Panc1 (cell line): Measurements from ENCODE around the gene CFAP221. TPM values are rescaled to one million over a fixed set of nuclear protein-coding genes. Genes with fewer than 3 reads are reported as not detected.

Experiments used
- ATAC-seq: fragments of 200-7000 bp; cut with Tn5 transposase; 2 replicates; pipeline ENCODE4 v1.9.1; 2020; ENCODE audit warnings: mild to moderate bottlenecking, moderate library complexity
- BruUV-seq: library from RNA; stranded (reverse); fragments of 400-500 nt; replicated peaks from 2 replicates; lab custom pipeline; 2021; lab: Mats Ljungman, UMichigan
- CTCF ChIA-PET: fragments of 300-600 bp; sonication (Branson Sonifier 250); formaldehyde crosslinking; loops from one replicate; lab custom pipeline; 2022; ENCODE audit warnings: antibody characterized with exemption; lab: Charles Lee
- POLR2A ChIA-PET: fragments of 300-600 bp; sonication (Branson Sonifier 250); formaldehyde crosslinking; loops from one replicate; lab custom pipeline; 2022; ENCODE audit warnings: antibody characterized with exemption; lab: Charles Lee
- DNase-seq: peaks from one replicate; pipeline ENCODE4 v3.0.0-alpha.2; 2010; ENCODE audit warnings: low read depth, low spot score
- H3K27ac ChIP-seq: 2 replicates; pipeline ENCODE4 v1.5.1; 2011; ENCODE audit warnings: mild to moderate bottlenecking, low read length, inconsistent platforms
- H3K27me3 ChIP-seq: fragments of 200-500 bp; sonication (Bioruptor generic); 2 replicates; pipeline ENCODE4 v1.6.0; 2014; ENCODE audit warnings: low read length, inconsistent platforms; ENCODE audit not compliant: control insufficient read depth, insufficient read depth
- H3K36me3 ChIP-seq: fragments of 200-500 bp; sonication (Bioruptor generic); 2 replicates; pipeline ENCODE4 v1.5.1; 2014; ENCODE audit warnings: inconsistent platforms, mild to moderate bottlenecking, low read length, moderate library complexity; ENCODE audit not compliant: control insufficient read depth, insufficient read depth
- H3K4me1 ChIP-seq: 2 replicates; pipeline ENCODE4 v1.5.1; 2011; ENCODE audit warnings: inconsistent platforms, mild to moderate bottlenecking, low read length, moderate library complexity; ENCODE audit not compliant: control insufficient read depth, insufficient read depth
- H3K4me3 ChIP-seq, 2 experiments: 2 replicates each; pipeline ENCODE4 v1.5.1; 2011 to 2012; ENCODE audit warnings: low read depth in 2 of 2, low read length in 2 of 2, mild to moderate bottlenecking in 2 of 2, inconsistent platforms in 1 of 2, moderate library complexity in 1 of 2
- H3K9me3 ChIP-seq: fragments of 200-500 bp; sonication (Bioruptor generic); 2 replicates; pipeline ENCODE4 v1.5.1; 2014; ENCODE audit warnings: low read depth, mild to moderate bottlenecking, inconsistent platforms, low read length, moderate library complexity; ENCODE audit not compliant: control insufficient read depth, insufficient read depth
- POLR2AphosphoS5 ChIP-seq: IDR thresholded peaks from 2 replicates; pipeline ENCODE4 v1.6.1; 2012; ENCODE audit warnings: mild to moderate bottlenecking, low read depth, low read length, moderate library complexity
- SIN3A ChIP-seq: IDR thresholded peaks from 2 replicates; pipeline ENCODE4 v1.6.1; 2012; ENCODE audit warnings: low read depth, mild to moderate bottlenecking, low read length, moderate library complexity, borderline replicate concordance; ENCODE audit not compliant: insufficient read depth
- TCF7L2 ChIP-seq: IDR thresholded peaks from 2 replicates; pipeline ENCODE4 v1.6.1; 2011; ENCODE audit warnings: mild to moderate bottlenecking, low read depth, low read length, inconsistent platforms
- in situ Hi-C: cut with HindIII; loops from 2 replicates; pipeline ENCODE4 v1.10.0; 2016; ENCODE audit warnings: low sequenced_read_pairs, low pct_unique_long_range_greater_than_20kb
- intact Hi-C: fragments of 100-400 bp; cut with micrococcal nuclease; formaldehyde crosslinking; loops from one replicate; pipeline ENCODE4 v1.10.0; 2022; ENCODE audit not compliant: unreplicated experiment
- total RNA-seq: library from RNA; stranded (reverse); gene quantifications from one replicate; pipeline ENCODE4 v1.2.1, GENCODE V29; 2021; ENCODE audit not compliant: unreplicated experiment
- TF ChIP-seq, protein P1 (sequence below), 2 experiments: IDR thresholded peaks; 2 replicates each; pipeline ENCODE4 v1.6.1; 2011 to 2012; ENCODE audit warnings: low read depth in 2 of 2, control low read depth in 1 of 2, low read length in 1 of 2, mild to moderate bottlenecking in 1 of 2, moderate library complexity in 1 of 2; ENCODE audit not compliant: insufficient read depth in 1 of 2
- TF ChIP-seq, protein P2 (sequence below): fragments of 450-650 bp; IDR thresholded peaks from 2 replicates; pipeline ENCODE4 v1.5.1; 2017; ENCODE audit warnings: mild to moderate bottlenecking

The CFAP221 gene
- total RNA-seq, 1 experiment from 2014 or later: not detected

DNA sequence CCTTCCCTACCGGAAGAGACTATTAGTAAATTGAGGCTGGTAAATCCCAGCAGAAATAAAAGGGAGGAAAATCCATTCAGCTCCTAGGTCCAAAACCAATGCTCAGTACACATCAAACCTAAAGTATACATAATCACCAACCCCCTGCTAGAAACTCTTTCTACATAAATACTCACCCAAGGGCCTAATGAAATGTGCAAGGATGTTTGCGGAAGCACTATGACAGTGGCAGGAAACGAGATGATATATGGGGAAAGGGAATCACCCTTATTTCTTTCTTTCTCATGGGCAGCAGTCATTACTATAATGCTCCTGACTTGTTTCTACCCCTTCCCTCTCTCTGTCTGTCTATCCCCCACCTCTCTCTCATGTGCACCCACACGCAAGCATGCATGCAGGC lies 18.6 kb upstream of the CFAP221 start:
- ChIA-PET CTCF (no interaction called here), POLR2A (no interaction called here)
- in situ Hi-C loops: no loop called here
- Histone ChIP-seq H3K27ac (no peak overlapping the region), H3K4me1 (peaks cover 7% of the 10 kb centered on the region; the same call in 1 of the 2 replicates), H3K4me3 (no peak overlapping the region), H3K9me3 (no peaks in the 10 kb centered on the region), H3K36me3 (no peaks in the 10 kb centered on the region), H3K27me3 (peaks cover 19% of the 10 kb centered on the region)
- intact Hi-C loops: no loop called here
- TF ChIP-seq TCF7L2 (no peak), POLR2AphosphoS5 (no peak), SIN3A (no peak)
- TF ChIP-seq, protein P1, sequence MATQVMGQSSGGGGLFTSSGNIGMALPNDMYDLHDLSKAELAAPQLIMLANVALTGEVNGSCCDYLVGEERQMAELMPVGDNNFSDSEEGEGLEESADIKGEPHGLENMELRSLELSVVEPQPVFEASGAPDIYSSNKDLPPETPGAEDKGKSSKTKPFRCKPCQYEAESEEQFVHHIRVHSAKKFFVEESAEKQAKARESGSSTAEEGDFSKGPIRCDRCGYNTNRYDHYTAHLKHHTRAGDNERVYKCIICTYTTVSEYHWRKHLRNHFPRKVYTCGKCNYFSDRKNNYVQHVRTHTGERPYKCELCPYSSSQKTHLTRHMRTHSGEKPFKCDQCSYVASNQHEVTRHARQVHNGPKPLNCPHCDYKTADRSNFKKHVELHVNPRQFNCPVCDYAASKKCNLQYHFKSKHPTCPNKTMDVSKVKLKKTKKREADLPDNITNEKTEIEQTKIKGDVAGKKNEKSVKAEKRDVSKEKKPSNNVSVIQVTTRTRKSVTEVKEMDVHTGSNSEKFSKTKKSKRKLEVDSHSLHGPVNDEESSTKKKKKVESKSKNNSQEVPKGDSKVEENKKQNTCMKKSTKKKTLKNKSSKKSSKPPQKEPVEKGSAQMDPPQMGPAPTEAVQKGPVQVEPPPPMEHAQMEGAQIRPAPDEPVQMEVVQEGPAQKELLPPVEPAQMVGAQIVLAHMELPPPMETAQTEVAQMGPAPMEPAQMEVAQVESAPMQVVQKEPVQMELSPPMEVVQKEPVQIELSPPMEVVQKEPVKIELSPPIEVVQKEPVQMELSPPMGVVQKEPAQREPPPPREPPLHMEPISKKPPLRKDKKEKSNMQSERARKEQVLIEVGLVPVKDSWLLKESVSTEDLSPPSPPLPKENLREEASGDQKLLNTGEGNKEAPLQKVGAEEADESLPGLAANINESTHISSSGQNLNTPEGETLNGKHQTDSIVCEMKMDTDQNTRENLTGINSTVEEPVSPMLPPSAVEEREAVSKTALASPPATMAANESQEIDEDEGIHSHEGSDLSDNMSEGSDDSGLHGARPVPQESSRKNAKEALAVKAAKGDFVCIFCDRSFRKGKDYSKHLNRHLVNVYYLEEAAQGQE (IDR thresholded peaks at IDR 0.05; ENCODE audit: insufficient read depth in 1 of 2, low read depth in 2 of 2, low read length in 1 of 2): no peak
- TF ChIP-seq, protein P2, sequence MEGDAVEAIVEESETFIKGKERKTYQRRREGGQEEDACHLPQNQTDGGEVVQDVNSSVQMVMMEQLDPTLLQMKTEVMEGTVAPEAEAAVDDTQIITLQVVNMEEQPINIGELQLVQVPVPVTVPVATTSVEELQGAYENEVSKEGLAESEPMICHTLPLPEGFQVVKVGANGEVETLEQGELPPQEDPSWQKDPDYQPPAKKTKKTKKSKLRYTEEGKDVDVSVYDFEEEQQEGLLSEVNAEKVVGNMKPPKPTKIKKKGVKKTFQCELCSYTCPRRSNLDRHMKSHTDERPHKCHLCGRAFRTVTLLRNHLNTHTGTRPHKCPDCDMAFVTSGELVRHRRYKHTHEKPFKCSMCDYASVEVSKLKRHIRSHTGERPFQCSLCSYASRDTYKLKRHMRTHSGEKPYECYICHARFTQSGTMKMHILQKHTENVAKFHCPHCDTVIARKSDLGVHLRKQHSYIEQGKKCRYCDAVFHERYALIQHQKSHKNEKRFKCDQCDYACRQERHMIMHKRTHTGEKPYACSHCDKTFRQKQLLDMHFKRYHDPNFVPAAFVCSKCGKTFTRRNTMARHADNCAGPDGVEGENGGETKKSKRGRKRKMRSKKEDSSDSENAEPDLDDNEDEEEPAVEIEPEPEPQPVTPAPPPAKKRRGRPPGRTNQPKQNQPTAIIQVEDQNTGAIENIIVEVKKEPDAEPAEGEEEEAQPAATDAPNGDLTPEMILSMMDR: no peak
- BruUV-seq: no TSS peak
- DNase-seq (no peak), ATAC-seq (no peak)

DNA sequence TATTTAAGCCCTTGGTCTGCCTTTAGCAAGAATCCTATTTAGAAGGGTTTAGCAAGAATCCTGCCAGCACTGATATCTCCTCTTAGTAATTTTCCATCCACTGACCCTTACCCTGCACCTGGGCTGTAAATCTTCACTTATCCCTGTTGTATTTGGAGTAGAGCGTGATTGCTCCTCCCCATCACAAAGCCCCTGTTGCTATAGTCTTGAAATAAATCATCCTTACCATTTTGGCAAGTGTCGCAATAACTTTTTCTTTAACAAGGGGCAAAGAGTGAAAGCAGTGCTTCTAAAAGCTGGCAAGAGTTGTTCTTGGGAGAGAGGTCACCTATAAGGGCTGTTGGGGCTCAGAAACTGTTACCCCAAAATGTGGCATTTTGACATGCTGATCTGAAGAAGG lies 16.2 kb upstream of the CFAP221 start:
- TF ChIP-seq, protein P1 (IDR thresholded peaks at IDR 0.05; ENCODE audit: insufficient read depth in 1 of 2, low read depth in 2 of 2, low read length in 1 of 2): no peak
- TF ChIP-seq TCF7L2: no peak
- CTCF ChIA-PET: no interaction called here

More for the DNA sequence above, 16.2 kb upstream of the CFAP221 start:
- H3K36me3 ChIP-seq: no peaks in the 10 kb centered on the region
- H3K27me3 ChIP-seq: peaks cover 20% of the 10 kb centered on the region
- BruUV-seq: no TSS peak
- intact Hi-C loops (no loop called here), in situ Hi-C loops (no loop called here)
- ATAC-seq (no peak), DNase-seq (no peak)
- no peak overlapping the region for H3K27ac ChIP-seq
- POLR2A ChIA-PET: no interaction called here
- peaks cover 4% of the 10 kb centered on the region; the same call in 1 of the 2 replicates for H3K9me3 ChIP-seq
- peaks cover 7% of the 10 kb centered on the region; the same call in 1 of the 2 replicates for H3K4me1 ChIP-seq
- H3K4me3 ChIP-seq: no peak overlapping the region
